ENCODE data around the gene SYTL4.
"Not testable (repeated sequence)": the region's sequence is repeated elsewhere in the genome, so short reads cannot be mapped to it uniquely, and the experiment has no call there.

The SYTL4 gene

DNA sequence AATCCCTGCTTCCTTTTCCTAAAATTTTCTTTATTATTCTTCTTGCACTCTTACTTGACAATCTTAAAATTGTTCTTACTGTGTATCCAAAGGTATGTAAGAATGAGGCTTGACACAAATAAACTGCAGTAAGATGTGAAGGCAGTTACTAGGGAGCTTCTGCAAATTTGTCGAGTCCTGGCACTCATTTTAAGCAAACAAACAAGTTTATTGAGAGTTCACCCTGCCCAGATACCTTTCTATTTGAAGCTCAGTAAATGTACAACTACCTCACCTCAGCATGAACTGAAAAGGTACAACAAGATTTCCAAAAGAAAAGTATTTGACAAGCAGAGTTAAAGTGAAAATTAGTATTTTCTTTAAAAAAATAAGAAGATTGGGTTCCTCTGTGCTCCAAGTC, 13.3 kb upstream of the SYTL4 start:
- Histone ChIP-seq H3K27ac (replicated peaks; ENCODE audit: low read length) (no peak overlapping the region), H3K23ac (ENCODE audit: low read depth, low read length, poor library complexity) (no peak overlapping the region), H4K8ac (ENCODE audit: low read depth, low read length) (no peak overlapping the region), H3K14ac (ENCODE audit: low read length) (no peak overlapping the region), H3K4me3 (ENCODE audit: low read length in 2 of 2) (no peak overlapping the region), H3K79me1 (ENCODE audit: low read depth, low read length) (no peaks in the 10 kb centered on the region), H2BK120ac (ENCODE audit: low read depth, low read length) (no peak overlapping the region), H3K4me2 (ENCODE audit: insufficient read depth, low read length, poor library complexity, severe bottlenecking) (no peak overlapping the region), H3K18ac (ENCODE audit: low read length) (no peak overlapping the region), H4K91ac (ENCODE audit: low read depth, low read length, poor library complexity) (no peak overlapping the region), H3K4me1 (ENCODE audit: control insufficient read depth in 2 of 2, insufficient read depth in 1 of 2, low read depth in 1 of 2, low read length in 2 of 2) (peaks cover 0 to 2% of the 10 kb centered on the region in 2 donors), H2BK15ac (ENCODE audit: low read length) (no peak overlapping the region), H3K4ac (ENCODE audit: low read length) (no peak overlapping the region), H3K9me3 (replicated peaks in 1 of 2; ENCODE audit: control insufficient read depth in 2 of 2, insufficient read depth in 1 of 2, low read depth in 1 of 2, low read length in 2 of 2) (no peaks in the 10 kb centered on the region), H2AFZ (ENCODE audit: low read length) (no peak overlapping the region), H3K36me3 (replicated peaks in 1 of 2; ENCODE audit: control insufficient read depth in 2 of 2, insufficient read depth in 2 of 2, low read length in 2 of 2) (no peaks in the 10 kb centered on the region), H2BK12ac (ENCODE audit: low read length) (no peak overlapping the region), H2AK5ac (ENCODE audit: low read depth, low read length) (no peak overlapping the region), H3K27me3 (ENCODE audit: control insufficient read depth in 3 of 3, insufficient read depth in 3 of 3, low read depth in 1 of 3, low read length in 3 of 3) (peaks cover 0 to 20% (median 0%) of the 10 kb centered on the region in 3 experiments), H2BK5ac (ENCODE audit: low read length) (no peak overlapping the region), H3K9ac (ENCODE audit: low read depth, low read length, poor library complexity) (no peak overlapping the region)
- no peak for DNase-seq (ENCODE audit: low spot score)
- no CpG with 5 or more reads among the region's 1 CpG for WGBS, 2 donors (ENCODE audit: extremely low coverage in 2 of 2, insufficient read length in 2 of 2, insufficient replicate concordance in 1 of 2)

DNA sequence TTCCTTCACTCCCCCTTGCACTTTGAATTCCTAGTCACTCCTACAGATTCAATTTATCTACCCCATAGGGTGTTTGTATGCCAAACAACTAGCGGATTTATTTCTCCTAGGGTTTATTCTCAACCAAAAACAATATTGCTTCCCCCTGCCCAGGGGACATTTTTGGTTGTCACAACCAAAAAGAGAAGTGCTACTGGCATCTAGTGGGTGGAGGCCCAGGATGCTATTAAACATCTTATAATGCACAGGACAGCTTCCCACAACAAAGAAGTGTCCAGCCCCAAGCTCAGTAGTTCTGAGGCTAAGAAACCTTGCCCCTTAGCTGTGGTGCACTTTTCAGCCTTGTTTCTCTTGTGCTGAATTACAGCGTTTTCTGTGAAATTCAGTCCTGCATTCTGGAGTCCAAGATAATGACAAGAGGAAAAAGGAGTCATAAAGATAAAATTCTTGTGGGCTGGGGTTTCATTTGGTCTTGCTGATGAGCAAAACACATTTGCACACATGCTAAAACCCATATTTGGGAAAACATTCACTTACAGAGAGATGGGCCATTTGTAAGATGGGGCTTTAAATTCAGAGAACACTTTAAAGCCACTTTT, 11.2 kb upstream of the SYTL4 start:
- H3K4me1 ChIP-seq (ENCODE audit: control insufficient read depth in 2 of 2, insufficient read depth in 1 of 2, low read depth in 1 of 2, low read length in 2 of 2): peaks cover 0 to 2% of the 10 kb centered on the region in 2 donors
- H3K4me3 ChIP-seq (ENCODE audit: low read length in 2 of 2): no peak overlapping the region
- H3K9ac ChIP-seq (ENCODE audit: low read depth, low read length, poor library complexity): no peak overlapping the region
- no peaks in the 10 kb centered on the region for H3K79me1 ChIP-seq (ENCODE audit: low read depth, low read length)
- no peak overlapping the region for H3K27ac ChIP-seq (replicated peaks; ENCODE audit: low read length)
- H3K9me3 ChIP-seq (replicated peaks in 1 of 2; ENCODE audit: control insufficient read depth in 2 of 2, insufficient read depth in 1 of 2, low read depth in 1 of 2, low read length in 2 of 2): no peaks in the 10 kb centered on the region
- no peak overlapping the region for H2BK12ac ChIP-seq (ENCODE audit: low read length)
- H3K18ac ChIP-seq (ENCODE audit: low read length): no peak overlapping the region
- H4K8ac ChIP-seq (ENCODE audit: low read depth, low read length): no peak overlapping the region
- H3K27me3 ChIP-seq (ENCODE audit: control insufficient read depth in 3 of 3, insufficient read depth in 3 of 3, low read depth in 1 of 3, low read length in 3 of 3): peaks cover 0 to 22% (median 0%) of the 10 kb centered on the region in 3 experiments
- H3K23ac ChIP-seq (ENCODE audit: low read depth, low read length, poor library complexity): no peak overlapping the region
- no peak overlapping the region for H2BK15ac ChIP-seq (ENCODE audit: low read length)
- no peak for DNase-seq (ENCODE audit: low spot score)
- H3K4ac ChIP-seq (ENCODE audit: low read length): no peak overlapping the region
- no peak overlapping the region for H4K91ac ChIP-seq (ENCODE audit: low read depth, low read length, poor library complexity)
- H2AFZ ChIP-seq (ENCODE audit: low read length): no peak overlapping the region
- H2BK5ac ChIP-seq (ENCODE audit: low read length): no peak overlapping the region
- no peaks in the 10 kb centered on the region for H3K36me3 ChIP-seq (replicated peaks in 1 of 2; ENCODE audit: control insufficient read depth in 2 of 2, insufficient read depth in 2 of 2, low read length in 2 of 2)
- no peak overlapping the region for H2AK5ac ChIP-seq (ENCODE audit: low read depth, low read length)
- H3K4me2 ChIP-seq (ENCODE audit: insufficient read depth, low read length, poor library complexity, severe bottlenecking): no peak overlapping the region
- H3K14ac ChIP-seq (ENCODE audit: low read length): no peak overlapping the region
- WGBS, 2 donors (ENCODE audit: extremely low coverage in 2 of 2, insufficient read length in 2 of 2, insufficient replicate concordance in 1 of 2): no CpG with 5 or more reads among the region's 2 CpGs
- H2BK120ac ChIP-seq (ENCODE audit: low read depth, low read length): no peak overlapping the region

DNA sequence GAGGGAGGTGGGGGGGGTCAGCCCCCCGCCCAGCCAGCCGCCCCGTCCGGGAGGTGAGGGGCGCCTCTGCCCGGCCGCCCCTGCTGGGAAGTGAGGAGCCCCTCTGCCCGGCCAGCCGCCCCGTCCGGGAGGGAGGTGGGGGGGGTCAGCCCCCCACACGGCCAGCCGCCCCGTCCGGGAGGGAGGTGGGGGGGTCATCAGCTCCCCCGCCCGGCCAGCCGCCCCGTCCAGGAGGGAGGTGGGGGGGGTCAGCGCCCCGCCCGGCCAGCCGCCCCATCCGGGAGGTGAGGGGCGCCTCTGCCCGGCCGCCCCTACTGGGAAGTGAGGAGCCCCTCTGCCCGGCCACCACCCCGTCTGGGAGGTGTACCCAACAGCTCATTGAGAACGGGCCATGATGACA, 7.9 kb downstream of the SYTL4 start:
- H3K9me3 ChIP-seq (replicated peaks in 1 of 2; ENCODE audit: control insufficient read depth in 2 of 2, insufficient read depth in 1 of 2, low read depth in 1 of 2, low read length in 2 of 2); H3K79me1 ChIP-seq (ENCODE audit: low read depth, low read length); H4K91ac ChIP-seq (ENCODE audit: low read depth, low read length, poor library complexity); H3K36me3 ChIP-seq (replicated peaks in 1 of 2; ENCODE audit: control insufficient read depth in 2 of 2, insufficient read depth in 2 of 2, low read length in 2 of 2); H2BK12ac ChIP-seq (ENCODE audit: low read length); H3K9ac ChIP-seq (ENCODE audit: low read depth, low read length, poor library complexity); H3K4me3 ChIP-seq (ENCODE audit: low read length in 2 of 2); DNase-seq (ENCODE audit: low spot score); H2AK5ac ChIP-seq (ENCODE audit: low read depth, low read length); H2AFZ ChIP-seq (ENCODE audit: low read length); H3K27me3 ChIP-seq (ENCODE audit: control insufficient read depth in 3 of 3, insufficient read depth in 3 of 3, low read depth in 1 of 3, low read length in 3 of 3); H3K18ac ChIP-seq (ENCODE audit: low read length); H3K4me1 ChIP-seq (ENCODE audit: control insufficient read depth in 2 of 2, insufficient read depth in 1 of 2, low read depth in 1 of 2, low read length in 2 of 2); H4K8ac ChIP-seq (ENCODE audit: low read depth, low read length); H2BK5ac ChIP-seq (ENCODE audit: low read length); H3K27ac ChIP-seq (replicated peaks; ENCODE audit: low read length); H3K4me2 ChIP-seq (ENCODE audit: insufficient read depth, low read length, poor library complexity, severe bottlenecking); H3K14ac ChIP-seq (ENCODE audit: low read length); H3K23ac ChIP-seq (ENCODE audit: low read depth, low read length, poor library complexity); H2BK120ac ChIP-seq (ENCODE audit: low read depth, low read length); H3K4ac ChIP-seq (ENCODE audit: low read length); H2BK15ac ChIP-seq (ENCODE audit: low read length): not testable (repeated sequence)
- no CpG with 5 or more reads among the region's 30 CpGs for WGBS, 2 donors (ENCODE audit: extremely low coverage in 2 of 2, insufficient read length in 2 of 2, insufficient replicate concordance in 1 of 2)

DNA sequence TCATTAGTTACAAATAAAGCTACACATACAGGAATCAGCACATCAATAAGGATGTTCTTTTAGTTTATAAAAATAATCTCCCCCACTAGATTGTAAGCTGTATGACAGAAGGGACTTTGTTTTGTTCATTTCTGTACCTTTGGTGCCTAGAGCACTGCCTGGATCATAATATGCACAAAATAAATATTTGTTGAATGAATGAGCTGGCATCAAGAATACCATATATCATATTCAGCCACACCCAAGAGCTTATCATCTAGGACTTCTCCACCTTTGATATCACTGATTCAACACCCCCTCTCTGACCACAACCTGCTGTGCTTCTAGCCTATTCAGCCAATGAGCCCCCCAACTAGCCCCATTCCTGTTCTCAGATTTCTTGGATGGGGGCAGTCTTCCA, 10.6 kb downstream of the SYTL4 start:
- no peaks in the 10 kb centered on the region for H3K9me3 ChIP-seq (replicated peaks in 1 of 2; ENCODE audit: control insufficient read depth in 2 of 2, insufficient read depth in 1 of 2, low read depth in 1 of 2, low read length in 2 of 2)
- H2BK15ac ChIP-seq (ENCODE audit: low read length): no peak overlapping the region
- H2AK5ac ChIP-seq (ENCODE audit: low read depth, low read length): no peak overlapping the region
- H3K4ac ChIP-seq (ENCODE audit: low read length): no peak overlapping the region
- no peak overlapping the region for H4K91ac ChIP-seq (ENCODE audit: low read depth, low read length, poor library complexity)
- H3K4me1 ChIP-seq (ENCODE audit: control insufficient read depth in 2 of 2, insufficient read depth in 1 of 2, low read depth in 1 of 2, low read length in 2 of 2): no peaks in the 10 kb centered on the region
- no peak overlapping the region for H3K18ac ChIP-seq (ENCODE audit: low read length)
- no peak overlapping the region for H4K8ac ChIP-seq (ENCODE audit: low read depth, low read length)
- H3K4me2 ChIP-seq (ENCODE audit: insufficient read depth, low read length, poor library complexity, severe bottlenecking): no peak overlapping the region
- H2BK12ac ChIP-seq (ENCODE audit: low read length): no peak overlapping the region
- H3K79me1 ChIP-seq (ENCODE audit: low read depth, low read length): no peaks in the 10 kb centered on the region
- H3K4me3 ChIP-seq (ENCODE audit: low read length in 2 of 2): no peak overlapping the region
- no peak overlapping the region for H3K14ac ChIP-seq (ENCODE audit: low read length)
- H3K27ac ChIP-seq (replicated peaks; ENCODE audit: low read length): no peak overlapping the region
- no peak overlapping the region for H2AFZ ChIP-seq (ENCODE audit: low read length)
- no peak overlapping the region for H3K23ac ChIP-seq (ENCODE audit: low read depth, low read length, poor library complexity)
- H3K27me3 ChIP-seq (ENCODE audit: control insufficient read depth in 3 of 3, insufficient read depth in 3 of 3, low read depth in 1 of 3, low read length in 3 of 3): peaks cover 0 to 3% (median 0%) of the 10 kb centered on the region in 3 experiments
- no peaks in the 10 kb centered on the region for H3K36me3 ChIP-seq (replicated peaks in 1 of 2; ENCODE audit: control insufficient read depth in 2 of 2, insufficient read depth in 2 of 2, low read length in 2 of 2)
- H2BK5ac ChIP-seq (ENCODE audit: low read length): no peak overlapping the region
- no peak overlapping the region for H3K9ac ChIP-seq (ENCODE audit: low read depth, low read length, poor library complexity)
- no peak for DNase-seq (ENCODE audit: low spot score)
- no peak overlapping the region for H2BK120ac ChIP-seq (ENCODE audit: low read depth, low read length)

All from neuronal stem cell (in vitro differentiated cells).